BJ (cell line): ENCODE measurements around the gene NUP85. TPM values are rescaled to one million over a fixed set of nuclear protein-coding genes. Genes with fewer than 3 reads are reported as not detected.

Experiments
- CTCF ChIA-PET: fragments of 350-600 bp; formaldehyde crosslinking; extraction: SDS; loops from one replicate; lab custom pipeline; 2021; ENCODE audit warnings: antibody characterized with exemption, inconsistent platforms; lab: Yijun Ruan, JAX
- POLR2A ChIA-PET: fragments of 300-600 bp; sonication (Branson Sonifier 250); formaldehyde crosslinking; extraction: SDS; loops from one replicate; lab custom pipeline; 2021; ENCODE audit warnings: antibody characterized with exemption; lab: Charles Lee
- DNase-seq: peaks from one replicate; pipeline ENCODE4 v3.0.0-alpha.2; 2011; ENCODE audit warnings: low read depth
- H3K27me3 ChIP-seq: 2 replicates; pipeline ENCODE4 v1.6.0; 2011; ENCODE audit warnings: low read length; ENCODE audit not compliant: control insufficient read depth, insufficient read depth
- H3K36me3 ChIP-seq: 2 replicates; pipeline ENCODE4 v1.5.1; 2011; ENCODE audit warnings: low read length; ENCODE audit not compliant: control insufficient read depth, insufficient read depth
- H3K4me3 ChIP-seq: 2 replicates; pipeline ENCODE4 v1.5.1; 2011; ENCODE audit warnings: low read depth, mild to moderate bottlenecking, control low read depth, low read length
- polyA plus RNA-seq: library from polyadenylated mRNA; depleted of rRNA; stranded (reverse); fragments of >200 nt; gene quantifications from 2 replicates; pipeline ENCODE4 v1.2.3, GENCODE V29; 2011
- TF ChIP-seq, protein P1 (sequence below): IDR thresholded peaks from 2 replicates; pipeline ENCODE4 v1.5.1; 2011; ENCODE audit warnings: low read depth, mild to moderate bottlenecking, control low read depth, inconsistent platforms, low read length, moderate library complexity; ENCODE audit not compliant: insufficient read depth

The NUP85 gene
- polyA plus RNA-seq, 1 experiment, result 74.1 TPM

DNA sequence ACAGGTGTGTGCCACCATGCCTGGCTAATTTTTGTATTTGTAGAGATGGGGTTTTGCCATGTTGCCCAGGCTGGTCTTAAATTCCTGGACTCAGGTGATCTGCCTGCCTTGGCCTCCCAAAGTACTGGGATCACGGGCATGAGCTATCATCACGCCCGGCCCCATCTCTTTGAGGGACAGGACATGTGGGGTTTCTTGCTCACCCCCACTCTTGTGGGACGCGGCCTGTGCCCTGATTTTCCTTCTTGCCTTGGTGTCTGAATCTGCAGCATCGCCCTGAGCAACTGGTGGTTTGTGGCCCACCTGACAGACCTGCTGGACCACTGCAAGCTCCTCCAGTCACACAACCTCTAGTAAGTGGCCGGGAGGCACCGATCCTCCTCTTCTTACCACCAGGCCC lies 25.6 kb downstream of the NUP85 start:
- H3K36me3 ChIP-seq, result peaks cover 29% of the 10 kb centered on the region
- CTCF ChIA-PET, result interaction anchor here (0.6 to 6.7 kb wide), 4 partner anchors 9 to 320 kb away, joined by 3 to 47 read pairs (median 4); no protein-coding TSS in a partner anchor
- TF ChIP-seq, protein P1, sequence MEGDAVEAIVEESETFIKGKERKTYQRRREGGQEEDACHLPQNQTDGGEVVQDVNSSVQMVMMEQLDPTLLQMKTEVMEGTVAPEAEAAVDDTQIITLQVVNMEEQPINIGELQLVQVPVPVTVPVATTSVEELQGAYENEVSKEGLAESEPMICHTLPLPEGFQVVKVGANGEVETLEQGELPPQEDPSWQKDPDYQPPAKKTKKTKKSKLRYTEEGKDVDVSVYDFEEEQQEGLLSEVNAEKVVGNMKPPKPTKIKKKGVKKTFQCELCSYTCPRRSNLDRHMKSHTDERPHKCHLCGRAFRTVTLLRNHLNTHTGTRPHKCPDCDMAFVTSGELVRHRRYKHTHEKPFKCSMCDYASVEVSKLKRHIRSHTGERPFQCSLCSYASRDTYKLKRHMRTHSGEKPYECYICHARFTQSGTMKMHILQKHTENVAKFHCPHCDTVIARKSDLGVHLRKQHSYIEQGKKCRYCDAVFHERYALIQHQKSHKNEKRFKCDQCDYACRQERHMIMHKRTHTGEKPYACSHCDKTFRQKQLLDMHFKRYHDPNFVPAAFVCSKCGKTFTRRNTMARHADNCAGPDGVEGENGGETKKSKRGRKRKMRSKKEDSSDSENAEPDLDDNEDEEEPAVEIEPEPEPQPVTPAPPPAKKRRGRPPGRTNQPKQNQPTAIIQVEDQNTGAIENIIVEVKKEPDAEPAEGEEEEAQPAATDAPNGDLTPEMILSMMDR, result no peak
- H3K27me3 ChIP-seq, result no peaks in the 10 kb centered on the region
- DNase-seq, result no peak
- POLR2A ChIA-PET, result no interaction called here
- no peak overlapping the region for H3K4me3 ChIP-seq

DNA sequence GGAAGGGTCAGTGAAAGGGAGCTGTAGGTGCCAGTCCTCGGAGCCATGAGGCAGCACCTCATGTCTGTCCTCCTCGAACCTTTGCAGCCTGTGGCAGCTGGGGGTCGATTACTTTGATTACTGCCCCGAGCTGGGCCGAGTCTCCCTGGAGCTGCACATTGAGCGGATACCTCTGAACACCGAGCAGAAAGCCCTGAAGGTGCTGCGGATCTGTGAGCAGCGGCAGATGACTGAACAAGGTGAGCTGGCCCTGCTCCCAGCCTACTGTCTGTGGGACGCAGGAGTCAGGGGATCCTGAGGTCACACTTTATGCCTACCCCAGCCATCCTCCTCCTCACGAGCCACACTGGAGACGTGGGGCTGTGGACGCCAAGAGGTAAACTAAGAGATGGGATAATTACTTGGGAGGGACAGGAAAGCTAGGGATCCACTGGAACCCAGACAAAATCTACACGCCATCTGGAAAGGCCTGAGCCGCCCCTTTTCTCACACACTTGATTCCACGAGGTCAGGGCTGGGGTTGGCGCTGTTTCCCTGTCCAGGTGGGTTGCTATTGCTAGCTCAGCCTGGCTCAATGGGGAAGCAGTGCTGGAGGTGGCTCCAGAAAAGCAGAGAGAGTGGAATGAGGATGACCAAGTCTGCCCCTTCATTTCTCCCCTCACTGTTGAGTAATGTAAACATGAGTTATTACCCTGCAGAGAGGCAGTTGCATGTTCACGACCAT lies 26.4 kb downstream of the NUP85 start:
- Histone ChIP-seq H3K36me3 (peaks cover 27% of the 10 kb centered on the region), H3K4me3 (no peak overlapping the region), H3K27me3 (no peaks in the 10 kb centered on the region)
- TF ChIP-seq, protein P1, result no peak
- ChIA-PET CTCF (interaction anchor here (0.6 to 6.7 kb wide), 3 partner anchors 8 to 118 kb away, joined by 3 to 47 read pairs (median 6); no protein-coding TSS in a partner anchor), POLR2A (no interaction called here)
- no peak for DNase-seq

DNA sequence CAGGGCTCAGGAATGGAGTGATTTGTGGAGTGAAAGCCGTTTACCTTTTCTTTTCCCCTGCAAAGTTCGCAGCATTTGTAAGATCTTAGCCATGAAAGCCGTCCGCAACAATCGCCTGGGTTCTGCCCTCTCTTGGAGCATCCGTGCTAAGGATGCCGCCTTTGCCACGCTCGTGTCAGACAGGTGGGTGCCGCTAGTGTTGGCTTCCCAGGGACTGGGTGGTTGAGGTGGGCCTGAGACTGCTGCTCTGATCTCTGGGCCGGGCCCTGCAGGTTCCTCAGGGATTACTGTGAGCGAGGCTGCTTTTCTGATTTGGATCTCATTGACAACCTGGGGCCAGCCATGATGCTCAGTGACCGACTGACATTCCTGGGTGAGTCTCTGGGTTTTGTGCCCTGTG lies 27.3 kb downstream of the NUP85 start:
- POLR2A ChIA-PET, result no interaction called here
- peaks cover 29% of the 10 kb centered on the region for H3K36me3 ChIP-seq

DNA sequence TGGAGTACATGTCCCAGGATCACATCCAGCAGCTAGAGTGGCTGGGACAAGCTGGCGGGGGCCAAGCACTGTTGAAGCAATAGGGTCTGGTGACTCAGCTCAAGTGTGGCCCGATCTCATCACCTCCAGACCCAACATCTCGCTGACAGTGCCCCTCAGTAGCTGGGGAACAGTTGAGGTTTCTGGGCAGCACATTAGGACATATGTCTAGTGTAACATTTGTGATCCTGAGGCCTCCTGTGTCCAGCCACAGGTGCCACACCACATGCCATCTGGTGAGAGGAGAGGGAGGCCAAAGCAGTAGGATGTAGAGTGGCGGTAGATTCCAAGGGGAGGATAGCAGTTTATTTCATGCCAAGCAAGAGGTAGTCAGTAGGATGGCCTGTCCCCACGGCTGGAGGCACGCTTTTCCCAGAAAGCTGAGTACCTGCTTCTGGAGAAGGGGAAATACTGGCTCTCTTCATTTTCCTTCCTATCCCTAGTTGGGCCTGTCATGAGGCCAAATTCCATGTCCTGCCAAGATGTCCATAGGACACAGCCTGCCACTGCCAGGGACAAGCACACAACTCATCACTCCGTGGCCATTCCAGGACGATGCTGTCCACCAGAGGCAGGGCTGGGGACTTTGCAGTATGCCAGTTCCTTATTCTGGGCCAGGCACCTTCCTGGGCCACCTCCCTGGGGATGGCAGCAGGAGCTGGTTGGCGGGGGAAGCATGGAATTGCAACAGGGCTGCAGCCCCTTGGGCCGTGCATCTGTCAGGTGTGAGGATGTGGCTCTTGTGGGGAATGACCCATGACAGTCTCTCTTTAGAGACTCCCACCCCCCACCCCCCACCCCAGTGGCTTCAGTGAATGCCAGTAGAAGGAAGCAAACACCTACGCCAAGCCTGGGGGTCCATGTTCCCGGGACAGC lies 31.9 kb downstream of the NUP85 start:
- TF ChIP-seq, protein P1, result no peak
- H3K36me3 ChIP-seq, result peaks cover 40% of the 10 kb centered on the region
- H3K4me3 ChIP-seq, result no peak overlapping the region
- POLR2A ChIA-PET, result no interaction called here
- no peak for DNase-seq
- no peaks in the 10 kb centered on the region for H3K27me3 ChIP-seq
- CTCF ChIA-PET, result interaction anchor here (0.7 to 4.9 kb wide), 8 partner anchors 8 to 275 kb away, joined by 3 to 50 read pairs (median 4); no protein-coding TSS in a partner anchor

More for the DNA sequence above, 27.3 kb downstream of the NUP85 start:
- Histone ChIP-seq H3K27me3 (no peaks in the 10 kb centered on the region), H3K4me3 (no peak overlapping the region)
- TF ChIP-seq, protein P1, result no peak
- DNase-seq, result no peak
- CTCF ChIA-PET, result interaction anchor here (0.6 to 6.7 kb wide), 2 partner anchors 7 to 119 kb away, joined by 3 to 47 read pairs; no protein-coding TSS in a partner anchor
